AG09319 (cell line): ENCODE data around the gene MGAM2.

Source experiments
- DNase-seq: peaks from one replicate; pipeline ENCODE4 v3.0.0-alpha.2; 2010; ENCODE audit warnings: low read depth; ENCODE audit errors: extremely low read depth
- TF ChIP-seq, protein P1 (sequence below): IDR thresholded peaks from 2 replicates; pipeline ENCODE4 v1.5.1; 2011; ENCODE audit warnings: low read depth, mild to moderate bottlenecking, inconsistent platforms, low read length, moderate library complexity

The MGAM2 gene

GRCh38 chr7:142123184-142123583 is 11.7 kb downstream of the MGAM2 start:
- no peak for DNase-seq
- TF ChIP-seq, protein P1, sequence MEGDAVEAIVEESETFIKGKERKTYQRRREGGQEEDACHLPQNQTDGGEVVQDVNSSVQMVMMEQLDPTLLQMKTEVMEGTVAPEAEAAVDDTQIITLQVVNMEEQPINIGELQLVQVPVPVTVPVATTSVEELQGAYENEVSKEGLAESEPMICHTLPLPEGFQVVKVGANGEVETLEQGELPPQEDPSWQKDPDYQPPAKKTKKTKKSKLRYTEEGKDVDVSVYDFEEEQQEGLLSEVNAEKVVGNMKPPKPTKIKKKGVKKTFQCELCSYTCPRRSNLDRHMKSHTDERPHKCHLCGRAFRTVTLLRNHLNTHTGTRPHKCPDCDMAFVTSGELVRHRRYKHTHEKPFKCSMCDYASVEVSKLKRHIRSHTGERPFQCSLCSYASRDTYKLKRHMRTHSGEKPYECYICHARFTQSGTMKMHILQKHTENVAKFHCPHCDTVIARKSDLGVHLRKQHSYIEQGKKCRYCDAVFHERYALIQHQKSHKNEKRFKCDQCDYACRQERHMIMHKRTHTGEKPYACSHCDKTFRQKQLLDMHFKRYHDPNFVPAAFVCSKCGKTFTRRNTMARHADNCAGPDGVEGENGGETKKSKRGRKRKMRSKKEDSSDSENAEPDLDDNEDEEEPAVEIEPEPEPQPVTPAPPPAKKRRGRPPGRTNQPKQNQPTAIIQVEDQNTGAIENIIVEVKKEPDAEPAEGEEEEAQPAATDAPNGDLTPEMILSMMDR = no peak

DNA sequence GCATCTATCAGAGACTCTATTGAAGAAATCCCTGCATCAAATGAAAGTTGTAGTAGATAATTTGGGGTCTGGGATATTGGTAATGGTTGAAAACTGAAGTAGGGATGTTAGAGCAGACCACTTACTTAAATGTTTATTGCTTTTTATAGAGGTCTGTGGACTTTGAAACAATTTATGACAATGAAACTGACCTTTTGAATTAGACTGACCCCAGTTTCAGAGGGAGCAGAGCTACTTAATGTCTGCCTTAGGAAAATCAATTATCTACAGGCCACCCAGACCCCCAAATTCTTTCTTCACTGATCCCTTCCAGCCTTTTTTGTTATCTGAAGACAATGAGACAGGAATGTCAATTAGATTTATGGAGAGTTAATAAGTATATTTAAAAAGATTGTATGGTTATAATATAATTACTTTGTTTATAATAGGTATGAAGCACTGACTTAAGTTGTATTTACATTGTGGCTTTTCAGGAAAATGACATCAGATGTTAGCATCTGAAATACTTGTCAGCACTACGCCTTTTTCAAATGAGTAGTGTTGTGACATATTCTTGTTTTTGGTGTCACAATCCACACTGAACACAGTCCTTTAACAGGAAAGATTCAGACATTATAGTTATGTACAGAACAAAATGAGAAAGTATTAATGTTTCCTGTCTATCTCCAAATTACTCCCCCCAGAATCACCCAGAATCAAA is 13.9 kb downstream of the MGAM2 start:
- TF ChIP-seq, protein P1 = no peak
- no peak for DNase-seq

GRCh38 chr7:142130267-142130666 is 18.7 kb downstream of the MGAM2 start:
- TF ChIP-seq, protein P1 = no peak
- DNase-seq = no peak

GRCh38 chr7:142131439-142132185 is 20.1 kb downstream of the MGAM2 start:
- no peak for DNase-seq
- TF ChIP-seq, protein P1 = no peak

- DNase-seq = no peak
- TF ChIP-seq, protein P1 = no peak
Measured at GRCh38 chr7:142133731-142134148, 22.2 kb downstream of the MGAM2 start.

GRCh38 chr7:142134909-142135308 is 23.4 kb downstream of the MGAM2 start:
- no peak for DNase-seq
- TF ChIP-seq, protein P1 = no peak

- TF ChIP-seq, protein P1 = no peak
- no peak for DNase-seq
Measured at GRCh38 chr7:142138996-142139395, 27.5 kb downstream of the MGAM2 start.
